Measurements from ENCODE around the gene GRIK4. TPM values are rescaled to one million over a fixed set of nuclear protein-coding genes. Genes with fewer than 3 reads are reported as not detected.

The GRIK4 gene
- total and polyA plus RNA-seq, 2 donors (not counting 1 experiment from before 2014, with no cell fraction given): 0.12 to 0.27 TPM

GRCh38 chr11:120694726-120695125 is 183.2 kb downstream of the GRIK4 start:
- Histone ChIP-seq H2AFZ (ENCODE audit: insufficient read depth, low read depth, low read length, poor library complexity, severe bottlenecking) (no peak overlapping the region), H3K4me3 (ENCODE audit: control extremely low read depth in 1 of 5, extremely low read depth in 1 of 5, insufficient read depth in 1 of 5, low read depth in 2 of 5, low read length in 4 of 5) (no peak overlapping the region), H4K20me1 (ENCODE audit: control insufficient read depth, insufficient read depth, low read length, poor library complexity, severe bottlenecking) (no peaks in the 10 kb centered on the region), H3K79me2 (ENCODE audit: control insufficient read depth, insufficient read depth, low read length) (no peaks in the 10 kb centered on the region), H3K36me3 (replicated peaks in 1 of 2; ENCODE audit: control extremely low read depth in 1 of 2, control insufficient read depth in 1 of 2, extremely low read depth in 1 of 2, insufficient read depth in 2 of 2, low read length in 1 of 2) (no peaks in the 10 kb centered on the region), H3K27me3 (replicated peaks in 1 of 4; ENCODE audit: control extremely low read depth in 1 of 4, control insufficient read depth in 3 of 4, insufficient read depth in 4 of 4, low read length in 3 of 4) (peaks cover 0 to 6% (median 1%) of the 10 kb centered on the region in 4 experiments), H3K4me1 (ENCODE audit: control insufficient read depth in 2 of 2, insufficient read depth in 2 of 2, low read length in 2 of 2) (no peaks in the 10 kb centered on the region), H3K4me2 (replicated peaks; ENCODE audit: low read depth, low read length, poor library complexity, severe bottlenecking) (no peak overlapping the region), H3K9me3 (ENCODE audit: control extremely low read depth in 1 of 3, control insufficient read depth in 2 of 3, insufficient read depth in 1 of 3, low read length in 2 of 3) (no peaks in the 10 kb centered on the region), H3K9ac (ENCODE audit: low read length) (no peak overlapping the region), H3K27ac (ENCODE audit: low read length in 2 of 2) (no peak overlapping the region)
- 0% methylated on average over 1 of the region's 4 CpGs for WGBS (ENCODE audit: insufficient coverage)
- Mint-ChIP-seq H3K9me3 (ENCODE audit: insufficient read depth) (no peaks in the 10 kb centered on the region), H3K27me3 (peaks cover 39% of the 10 kb centered on the region), H3K4me1 (no peaks in the 10 kb centered on the region), H3K27ac (no peak overlapping the region), H3K4me3 (no peak overlapping the region)
- intact Hi-C loops (cut with micrococcal nuclease): no loop called here
- no peak for DNase-seq
- POLR2A ChIA-PET: no interaction called here
- CTCF ChIA-PET: interaction anchor here (1.0 to 5.8 kb wide), 2 partner anchors 9 to 360 kb away, joined by 3 to 31 read pairs; no protein-coding TSS in a partner anchor
- no peak for ATAC-seq (ENCODE audit: low read depth)
- TF ChIP-seq EZH2 (IDR thresholded peaks at IDR 0.05; ENCODE audit: borderline replicate concordance, insufficient read depth, low read depth, low read length, poor library complexity, severe bottlenecking) (no peak), CTCF (IDR thresholded peaks at IDR 0.05) (no peak)

GRCh38 chr11:120695426-120695825 is 183.9 kb downstream of the GRIK4 start:
- Histone ChIP-seq H3K36me3 (replicated peaks in 1 of 2; ENCODE audit: control extremely low read depth in 1 of 2, control insufficient read depth in 1 of 2, extremely low read depth in 1 of 2, insufficient read depth in 2 of 2, low read length in 1 of 2) (no peaks in the 10 kb centered on the region), H3K9ac (ENCODE audit: low read length) (no peak overlapping the region), H2AFZ (ENCODE audit: insufficient read depth, low read depth, low read length, poor library complexity, severe bottlenecking) (no peak overlapping the region), H3K4me2 (replicated peaks; ENCODE audit: low read depth, low read length, poor library complexity, severe bottlenecking) (no peak overlapping the region), H3K4me1 (ENCODE audit: control insufficient read depth in 2 of 2, insufficient read depth in 2 of 2, low read length in 2 of 2) (no peaks in the 10 kb centered on the region), H3K27ac (ENCODE audit: low read length in 2 of 2) (no peak overlapping the region), H4K20me1 (ENCODE audit: control insufficient read depth, insufficient read depth, low read length, poor library complexity, severe bottlenecking) (no peaks in the 10 kb centered on the region), H3K27me3 (replicated peaks in 1 of 4; ENCODE audit: control extremely low read depth in 1 of 4, control insufficient read depth in 3 of 4, insufficient read depth in 4 of 4, low read length in 3 of 4) (peaks cover 0 to under 1% (median 0%) of the 10 kb centered on the region in 4 experiments), H3K4me3 (ENCODE audit: control extremely low read depth in 1 of 5, extremely low read depth in 1 of 5, insufficient read depth in 1 of 5, low read depth in 2 of 5, low read length in 4 of 5) (no peak overlapping the region), H3K9me3 (ENCODE audit: control extremely low read depth in 1 of 3, control insufficient read depth in 2 of 3, insufficient read depth in 1 of 3, low read length in 2 of 3) (no peaks in the 10 kb centered on the region), H3K79me2 (ENCODE audit: control insufficient read depth, insufficient read depth, low read length) (no peaks in the 10 kb centered on the region)
- H3K4me1 Mint-ChIP-seq: no peaks in the 10 kb centered on the region
- H3K27me3 Mint-ChIP-seq: peaks cover 36% of the 10 kb centered on the region
- intact Hi-C loops (cut with micrococcal nuclease): no loop called here
- ATAC-seq (ENCODE audit: low read depth): no peak
- H3K27ac Mint-ChIP-seq: no peak overlapping the region
- 96% methylated on average over 8 of the region's 8 CpGs for WGBS (ENCODE audit: insufficient coverage)
- TF ChIP-seq EZH2 (IDR thresholded peaks at IDR 0.05; ENCODE audit: borderline replicate concordance, insufficient read depth, low read depth, low read length, poor library complexity, severe bottlenecking): no peak
- no peak for TF ChIP-seq CTCF (IDR thresholded peaks at IDR 0.05)
- CTCF ChIA-PET: interaction anchor here (5.8 kb wide), 1 partner anchor 10 kb away, joined by 31 read pairs; no protein-coding TSS in a partner anchor
- POLR2A ChIA-PET: no interaction called here
- no peaks in the 10 kb centered on the region for H3K9me3 Mint-ChIP-seq (ENCODE audit: insufficient read depth)
- DNase-seq: no peak
- H3K4me3 Mint-ChIP-seq: no peak overlapping the region
